Activated CD8-positive, alpha-beta memory T cell treated with anti-CD3 and anti-CD28 coated beads for 48 hours (primary cell): ENCODE measurements around the gene FILIP1L.

Experiments used
- DNase-seq, 3 experiments: peaks; one replicate each; pipeline ENCODE4 v3.0.0-alpha.2; 2020; ENCODE audit warnings: low read depth in 2 of 3, low spot score in 2 of 3

FILIP1L gene

GRCh38 chr3:100125161-100125938, 11.0 kb upstream of the FILIP1L start:
- DNase-seq, result no peak

GRCh38 chr3:100124201-100124761, 10.0 kb upstream of the FILIP1L start:
- DNase-seq, result no peak

DNA sequence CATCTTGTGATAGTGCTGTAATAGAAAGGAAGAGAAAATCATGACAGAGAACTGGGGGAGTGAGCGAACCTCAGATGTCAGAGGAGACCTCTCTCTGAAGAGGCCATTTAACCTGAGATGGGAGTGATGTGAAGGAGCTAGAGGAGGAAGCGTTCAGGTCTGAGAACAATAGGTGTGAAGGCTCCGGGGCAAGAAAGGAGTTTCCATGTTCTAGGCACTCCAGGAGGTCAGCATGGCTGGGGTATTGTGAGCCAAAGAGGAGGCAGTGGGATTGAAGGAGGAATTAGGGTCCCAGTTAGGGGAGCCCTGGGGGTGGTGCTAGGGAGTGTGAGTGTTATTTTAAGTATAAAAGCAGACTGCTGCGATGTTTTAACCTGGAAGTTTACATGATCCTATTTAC, 8.8 kb upstream of the FILIP1L start:
- no peak for DNase-seq

DNA sequence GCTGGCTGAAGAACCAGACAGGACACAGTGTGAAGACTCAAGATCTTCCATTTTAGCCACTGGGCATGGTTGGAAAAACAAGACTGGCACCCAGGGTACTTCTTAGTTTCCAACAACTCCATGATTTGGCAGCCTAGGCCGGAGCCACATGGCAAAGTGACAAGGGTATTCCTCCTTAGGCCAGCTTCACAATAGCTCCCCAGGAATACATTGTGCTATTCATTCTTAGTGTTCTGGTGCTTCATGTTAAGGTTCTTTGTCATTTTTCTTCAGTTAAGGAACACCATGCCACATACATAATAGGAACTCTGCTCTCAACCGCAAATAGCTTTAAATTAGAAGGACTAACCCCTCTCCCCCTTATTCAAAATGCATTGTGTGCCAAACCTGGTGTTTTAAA, 8.0 kb upstream of the FILIP1L start:
- DNase-seq, result no peak

DNA sequence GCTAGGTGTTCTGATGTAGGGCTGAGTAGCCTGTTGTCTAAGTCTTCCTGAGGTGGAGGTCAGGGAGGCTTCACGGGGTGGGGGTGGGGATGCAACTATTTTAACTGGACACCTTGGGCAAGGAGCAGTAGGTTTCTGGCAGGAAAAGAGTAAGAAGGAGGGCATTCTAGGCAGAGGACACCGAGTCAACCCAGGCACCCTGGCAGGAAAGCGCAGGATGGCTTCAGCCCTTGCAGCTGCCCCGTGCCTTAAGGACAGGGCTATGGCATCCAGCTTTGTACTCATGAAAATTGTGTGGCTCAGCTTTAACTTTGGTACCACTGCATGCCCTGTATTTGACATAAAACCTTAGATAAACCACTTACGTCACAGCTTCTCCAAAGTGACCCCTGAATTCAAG, 6.4 kb upstream of the FILIP1L start:
- no peak for DNase-seq

DNA sequence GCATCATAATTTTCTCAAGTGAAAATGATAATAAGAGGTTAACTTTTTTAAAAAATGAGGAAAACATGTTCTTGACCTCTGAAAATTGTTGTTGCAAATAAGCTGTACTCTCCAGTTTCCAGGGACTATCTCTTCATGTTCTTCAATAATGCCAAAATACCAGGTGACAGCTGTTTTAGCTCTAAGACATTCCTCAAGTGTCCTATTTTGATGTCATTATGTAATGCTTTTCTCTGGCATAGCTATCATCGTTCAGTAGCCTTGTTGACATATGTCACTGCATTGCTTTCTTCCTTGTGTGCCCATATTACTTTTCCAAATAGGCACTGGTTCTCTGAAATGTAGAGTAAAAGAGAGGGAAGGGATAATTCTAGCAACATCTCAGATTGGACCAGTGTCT, 5.7 kb upstream of the FILIP1L start:
- DNase-seq, result no peak

GRCh38 chr3:100117093-100117492, 2.8 kb upstream of the FILIP1L start:
- DNase-seq, result no peak

DNA sequence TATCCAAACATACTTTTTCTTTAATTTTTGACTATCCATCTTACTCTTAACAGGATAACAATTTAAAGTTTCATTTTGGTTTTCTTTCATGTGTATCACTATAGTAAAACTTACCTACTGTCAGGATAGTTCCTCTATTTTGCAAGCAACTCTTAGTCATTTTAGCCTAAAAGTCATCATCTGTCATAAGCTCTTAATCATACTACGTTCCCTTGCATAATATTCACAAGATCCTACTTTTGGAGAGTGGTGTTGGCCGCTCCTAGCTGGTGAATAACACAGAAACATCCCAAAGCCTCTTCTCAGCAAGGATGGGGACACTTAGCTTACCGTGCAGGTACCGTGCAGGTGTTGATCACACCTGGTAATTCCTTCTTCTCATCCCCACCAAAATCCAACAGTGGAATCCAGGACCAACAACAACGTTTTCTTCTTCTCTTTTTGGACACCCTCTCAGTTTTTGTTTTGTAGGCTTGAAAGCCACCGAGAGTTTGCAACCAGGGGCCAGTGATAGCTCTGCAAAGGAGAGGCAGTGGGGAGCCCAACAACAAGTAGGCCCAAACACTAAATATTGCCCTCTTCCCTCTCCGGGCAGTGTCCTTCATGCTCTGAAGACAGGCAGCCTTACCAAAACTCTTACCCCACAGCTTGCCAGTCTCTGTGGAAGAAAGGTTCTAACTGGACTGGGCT, 433 bp downstream of the FILIP1L start:
- no peak for DNase-seq

- no peak for DNase-seq
Measured at GRCh38 chr3:100111728-100112127, 2.6 kb downstream of the FILIP1L start.

DNA sequence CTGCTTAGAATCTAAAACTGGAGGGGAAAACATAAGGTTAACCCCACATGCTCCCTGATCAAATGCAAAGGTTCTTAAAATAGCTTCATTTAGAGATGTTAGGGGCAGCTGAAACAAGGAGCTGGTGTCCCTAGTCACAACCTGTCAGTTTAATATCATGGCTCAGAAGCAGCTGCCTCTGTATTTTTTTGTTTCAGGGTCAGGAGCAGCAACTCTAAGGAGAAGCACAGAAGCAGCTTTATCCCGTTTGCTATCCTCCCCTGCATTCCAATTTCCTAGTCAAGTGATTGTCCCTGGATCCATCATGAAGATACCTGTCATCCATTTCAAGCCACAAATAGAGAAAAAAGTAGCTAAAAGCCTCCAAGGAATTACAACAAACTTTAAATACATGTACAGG, 4.1 kb downstream of the FILIP1L start:
- DNase-seq, result no peak

- no peak for DNase-seq
Measured at GRCh38 chr3:100108464-100109079, 5.7 kb downstream of the FILIP1L start.

DNA sequence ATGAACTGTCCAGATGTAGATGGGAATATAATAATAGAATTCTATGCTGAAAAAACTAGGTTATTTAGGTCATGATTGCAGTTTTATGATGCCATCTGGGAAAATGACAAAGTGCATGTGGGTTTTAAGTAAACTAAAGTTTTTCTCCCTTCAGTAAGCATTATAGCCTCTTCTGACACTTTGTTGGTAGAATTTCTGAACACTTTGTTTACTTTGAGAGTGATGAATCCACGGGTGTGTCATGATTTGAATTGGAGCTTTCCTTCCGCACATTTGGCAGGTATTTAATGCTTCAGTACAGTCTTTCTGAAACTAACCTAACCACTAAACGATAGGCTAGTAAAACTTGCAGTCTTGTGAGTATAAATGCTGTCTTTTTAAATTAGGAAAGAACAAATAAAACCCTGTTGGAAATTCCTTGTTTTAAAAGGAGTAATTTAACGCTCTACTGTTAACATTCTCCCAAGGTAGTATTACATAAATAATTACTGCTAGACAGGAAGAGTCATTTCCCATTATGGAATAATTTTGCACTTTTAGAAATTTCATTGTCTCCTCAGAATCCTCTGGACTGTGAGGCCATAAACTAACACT, 7.0 kb downstream of the FILIP1L start:
- DNase-seq, result no peak

DNA sequence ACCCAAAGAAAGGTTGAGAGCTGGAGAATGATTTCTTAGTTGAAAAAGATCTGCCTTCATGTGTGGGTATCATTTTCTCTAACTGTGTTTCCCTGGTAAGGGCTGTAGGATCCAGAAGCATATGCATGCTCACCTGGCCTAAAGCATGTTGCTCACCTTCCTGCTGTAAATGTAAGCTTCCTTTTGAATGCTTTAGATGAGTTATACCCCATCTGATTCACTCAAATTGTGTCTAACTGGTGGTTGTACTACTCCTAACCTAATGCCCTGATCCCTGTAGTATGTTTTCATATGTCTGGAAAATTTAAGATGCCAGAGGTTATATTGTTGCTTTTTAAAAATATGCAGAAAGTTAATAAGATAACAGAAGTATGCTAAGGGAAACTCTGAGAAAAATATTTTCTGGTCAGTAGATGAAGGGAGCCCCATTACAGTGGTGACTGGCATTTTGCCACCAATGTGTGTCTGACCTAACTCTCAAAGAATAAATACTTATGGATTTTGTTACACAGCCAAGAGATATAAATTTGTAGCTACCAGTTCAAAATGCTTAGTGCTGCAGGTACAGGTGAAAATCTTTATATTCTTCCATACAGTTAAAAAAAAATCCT, 7.7 kb downstream of the FILIP1L start:
- DNase-seq, result no peak

DNA sequence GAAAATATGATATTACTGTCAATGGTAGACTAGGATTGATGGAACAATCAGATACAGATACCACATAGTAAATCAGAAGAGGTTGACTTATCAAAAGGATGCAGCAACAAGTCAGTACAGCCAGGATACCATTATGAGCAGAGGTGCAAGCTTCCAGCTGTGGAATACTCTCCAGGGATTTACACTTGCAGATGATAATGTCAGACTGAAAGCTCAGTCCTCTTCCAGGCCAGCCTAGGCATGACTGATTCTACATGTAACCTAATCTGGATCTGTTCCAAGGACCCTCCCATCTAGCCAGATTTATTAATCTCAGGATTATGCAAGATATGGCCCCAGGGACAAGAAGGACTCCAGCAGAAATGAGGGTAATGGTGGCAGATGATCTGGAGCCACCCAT, 8.2 kb downstream of the FILIP1L start:
- DNase-seq, result no peak

GRCh38 chr3:100105501-100105900, 8.8 kb downstream of the FILIP1L start:
- DNase-seq, result no peak

DNA sequence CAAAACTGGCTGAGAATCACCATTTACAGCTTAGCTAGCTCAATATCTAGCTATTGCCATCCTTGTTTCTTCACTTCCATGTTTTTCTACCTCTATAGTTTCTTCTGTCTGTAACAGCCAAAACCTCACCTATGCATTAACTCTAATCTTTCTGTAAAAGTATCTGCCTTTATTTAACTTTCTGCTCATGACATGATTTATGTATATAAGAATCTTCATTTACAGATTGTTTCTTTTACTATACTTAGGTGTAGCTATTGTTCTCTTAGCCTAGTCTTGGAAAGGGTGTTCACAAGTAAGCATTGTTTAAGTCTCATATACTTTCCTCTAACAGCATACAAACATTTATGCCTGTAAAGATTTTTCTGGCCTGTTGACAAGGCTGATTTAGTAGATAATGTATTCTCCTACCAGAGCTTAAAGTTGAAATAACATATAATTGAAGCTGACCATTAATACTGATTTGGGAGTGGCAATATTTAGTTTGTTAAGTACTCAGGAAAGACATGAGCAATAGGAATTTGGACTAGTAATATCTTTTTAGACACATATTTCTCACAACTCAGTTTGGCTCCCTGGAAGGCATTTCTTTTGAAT, 9.4 kb downstream of the FILIP1L start:
- no peak for DNase-seq

- DNase-seq, result no peak
Measured at GRCh38 chr3:100104442-100104798, 9.9 kb downstream of the FILIP1L start.

GRCh38 chr3:100103558-100104441, 10.5 kb downstream of the FILIP1L start:
- no peak for DNase-seq

DNA sequence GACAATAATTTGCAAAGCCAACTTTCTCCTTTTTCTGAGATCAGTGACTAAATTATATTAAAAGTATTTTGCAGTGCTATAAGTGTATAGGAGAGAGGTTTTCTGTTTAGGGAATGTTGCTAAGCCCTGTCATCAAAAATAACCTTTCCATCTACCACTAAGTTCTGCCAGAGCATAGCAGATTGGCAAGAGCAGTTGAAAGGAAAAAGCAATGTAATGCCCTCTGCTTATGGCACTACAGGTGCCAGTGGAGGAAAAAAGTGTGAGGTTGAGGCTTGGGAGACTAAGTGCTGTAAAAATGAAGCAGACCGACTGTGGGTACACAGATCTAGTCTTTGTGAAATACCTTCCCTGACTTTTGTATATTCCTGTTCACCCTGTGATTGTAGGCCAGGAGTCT, 11.5 kb downstream of the FILIP1L start:
- no peak for DNase-seq

DNA sequence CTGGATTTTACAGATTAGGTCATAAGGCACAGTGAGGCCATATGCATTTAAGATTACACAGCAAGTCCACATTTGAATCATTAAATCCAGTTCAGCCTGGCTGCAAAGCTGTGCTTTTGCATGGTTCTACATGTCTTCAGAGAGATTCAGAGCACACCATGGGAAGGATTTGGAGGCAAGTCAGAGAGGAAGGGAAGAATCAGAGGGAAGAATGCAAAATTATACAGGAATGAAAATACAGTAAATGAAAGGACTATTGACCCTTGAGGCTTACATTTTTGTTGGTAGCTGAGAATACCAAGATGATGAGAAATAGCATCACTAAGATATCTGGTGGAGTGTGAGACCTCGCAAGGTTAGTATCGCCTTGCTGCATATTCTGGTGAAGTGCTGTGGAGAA, 13.9 kb downstream of the FILIP1L start:
- DNase-seq, result no peak
